Keratinocyte (primary cell): Measurements from ENCODE around the gene TCF15. TPM values are rescaled to one million over a fixed set of nuclear protein-coding genes. Genes with fewer than 3 reads are reported as not detected.

Source experiments
- DNase-seq: peaks from one replicate; pipeline ENCODE4 v3.0.0-alpha.2; 2011; ENCODE audit warnings: low read depth, missing footprints, low spot score
- FAIRE-seq: peaks from 2 replicates; lab custom pipeline; 2011; peaks lifted over from hg19 to GRCh38; lab: Jason Lieb, UNC
- H2AFZ ChIP-seq: 2 replicates; pipeline ENCODE4 v1.6.0; 2012; ENCODE audit warnings: low read length, control low read depth, inconsistent platforms; ENCODE audit not compliant: control insufficient read depth
- H3K27ac ChIP-seq: 2 replicates; pipeline ENCODE4 v1.5.1; 2011; ENCODE audit warnings: low read length; ENCODE audit not compliant: control insufficient read depth, insufficient read depth
- H3K27me3 ChIP-seq: 3 replicates; pipeline ENCODE4 v1.6.0; 2011; ENCODE audit warnings: low read length; ENCODE audit not compliant: control insufficient read depth, insufficient read depth; ENCODE audit errors: extremely low read depth
- H3K36me3 ChIP-seq, 2 experiments: 2 replicates in 1 of 2; 3 replicates in 1 of 2; pipeline ENCODE4 v1.5.1; 2011; ENCODE audit warnings: low read length in 2 of 2, mild to moderate bottlenecking in 1 of 2; ENCODE audit not compliant: control insufficient read depth in 2 of 2, insufficient read depth in 2 of 2; ENCODE audit errors: extremely low read depth in 1 of 2
- H3K4me1 ChIP-seq: 3 replicates; pipeline ENCODE4 v1.5.1; 2011; ENCODE audit warnings: low read length; ENCODE audit not compliant: control insufficient read depth, insufficient read depth; ENCODE audit errors: extremely low read depth
- H3K4me2 ChIP-seq: 3 replicates; pipeline ENCODE4 v1.6.0; 2011; ENCODE audit warnings: low read depth, low read length; ENCODE audit not compliant: control insufficient read depth, insufficient read depth; ENCODE audit errors: extremely low read depth
- H3K4me3 ChIP-seq, 3 experiments: fragments of 200-600 bp in 1 of 3; sonication (generic) in 1 of 3; 2 replicates in 2 of 3; 3 replicates in 1 of 3; pipeline ENCODE4 v1.5.1; 2011 to 2016; ENCODE audit warnings: low read length in 3 of 3, mild to moderate bottlenecking in 3 of 3, control low read depth in 2 of 3, inconsistent platforms in 1 of 3, low read depth in 1 of 3, mixed read lengths in 1 of 3, mixed run types in 1 of 3, moderate library complexity in 1 of 3; ENCODE audit not compliant: control insufficient read depth in 2 of 3, insufficient read depth in 2 of 3; ENCODE audit errors: extremely low read depth in 1 of 3
- H3K79me2 ChIP-seq: 2 replicates; pipeline ENCODE4 v1.6.0; 2012; ENCODE audit warnings: low read length; ENCODE audit not compliant: control insufficient read depth, insufficient read depth
- H3K9ac ChIP-seq: 3 replicates; pipeline ENCODE4 v1.6.0; 2011; ENCODE audit warnings: low read length; ENCODE audit not compliant: control insufficient read depth, insufficient read depth; ENCODE audit errors: extremely low read depth
- H3K9me1 ChIP-seq: 3 replicates; pipeline ENCODE4 v1.6.0; 2011; ENCODE audit warnings: low read length; ENCODE audit not compliant: control insufficient read depth, insufficient read depth; ENCODE audit errors: extremely low read depth
- H3K9me3 ChIP-seq: 2 replicates; pipeline ENCODE4 v1.5.1; 2012; ENCODE audit warnings: low read depth, low read length; ENCODE audit not compliant: control insufficient read depth
- H4K20me1 ChIP-seq: 3 replicates; pipeline ENCODE4 v1.6.0; 2011; ENCODE audit warnings: low read length; ENCODE audit not compliant: control insufficient read depth, insufficient read depth; ENCODE audit errors: extremely low read depth
- EZH2 ChIP-seq: IDR thresholded peaks from one replicate; pipeline ENCODE4 v1.6.1; 2012; ENCODE audit warnings: inconsistent platforms, mild to moderate bottlenecking, low read length, moderate library complexity
- dilution Hi-C: fragments of 300-500 bp; cut with MboI; formaldehyde crosslinking; loops from one replicate; pipeline ENCODE4 v1.7.0; 2020; ENCODE audit warnings: low sequenced_read_pairs; ENCODE audit not compliant: extremely low pct_ligation_motif_present
- polyA plus RNA-seq, 5 experiments: library from polyadenylated mRNA; depleted of rRNA in 3 of 5; stranded (reverse) in 3 of 5; stranded (forward) in 1 of 5; unstranded in 1 of 5; fragments of >200 nt; gene quantifications; 1 replicate in 1 of 5; 2 replicates in 3 of 5; 3 replicates in 1 of 5; pipeline versions ENCODE4 v1.2.1 to v1.2.3, GENCODE V29; 2011 to 2012; ENCODE audit warnings: missing spikeins in 2 of 5, low read depth in 1 of 5, low replicate concordance in 1 of 5
- TF ChIP-seq, protein P1 (sequence below), 3 experiments: IDR thresholded peaks in 1 of 3; conservative IDR thresholded peaks in 1 of 3; optimal IDR thresholded peaks in 1 of 3; 2 replicates in 2 of 3; 3 replicates in 1 of 3; pipeline versions ENCODE3 to v1.5.1; 2011; ENCODE audit warnings: low read length in 3 of 3, mild to moderate bottlenecking in 3 of 3, moderate library complexity in 2 of 3, control low read depth in 1 of 3, inconsistent platforms in 1 of 3; ENCODE audit not compliant: insufficient read depth in 2 of 3; ENCODE audit errors: extremely low read depth in 1 of 3

Gene TCF15
- polyA plus RNA-seq, 1 donor (not counting 4 experiments of a cell fraction or from before 2014, with no cell fraction given), result not detected

DNA sequence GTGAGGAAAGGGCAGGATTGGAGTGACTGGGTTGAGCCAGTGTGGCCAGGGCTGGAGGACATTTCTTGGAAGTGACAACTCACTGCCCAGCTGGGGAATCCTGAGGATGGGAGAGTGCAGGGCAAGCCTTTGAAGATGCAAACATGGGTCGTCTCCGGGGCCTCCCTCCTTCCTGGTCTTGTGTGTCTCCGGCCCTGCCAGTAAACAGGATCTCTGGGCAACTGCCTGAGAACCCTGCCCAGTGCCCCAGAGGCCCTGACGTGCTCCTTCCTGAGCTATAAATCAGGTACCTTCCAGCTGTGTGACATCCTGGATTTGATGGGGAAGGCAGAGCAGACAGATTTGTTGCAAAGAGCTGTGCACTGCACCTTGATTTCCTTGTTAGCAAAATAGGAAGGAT, 12.9 kb upstream of the TCF15 start:
- no peak for TF ChIP-seq EZH2
- TF ChIP-seq, protein P1, sequence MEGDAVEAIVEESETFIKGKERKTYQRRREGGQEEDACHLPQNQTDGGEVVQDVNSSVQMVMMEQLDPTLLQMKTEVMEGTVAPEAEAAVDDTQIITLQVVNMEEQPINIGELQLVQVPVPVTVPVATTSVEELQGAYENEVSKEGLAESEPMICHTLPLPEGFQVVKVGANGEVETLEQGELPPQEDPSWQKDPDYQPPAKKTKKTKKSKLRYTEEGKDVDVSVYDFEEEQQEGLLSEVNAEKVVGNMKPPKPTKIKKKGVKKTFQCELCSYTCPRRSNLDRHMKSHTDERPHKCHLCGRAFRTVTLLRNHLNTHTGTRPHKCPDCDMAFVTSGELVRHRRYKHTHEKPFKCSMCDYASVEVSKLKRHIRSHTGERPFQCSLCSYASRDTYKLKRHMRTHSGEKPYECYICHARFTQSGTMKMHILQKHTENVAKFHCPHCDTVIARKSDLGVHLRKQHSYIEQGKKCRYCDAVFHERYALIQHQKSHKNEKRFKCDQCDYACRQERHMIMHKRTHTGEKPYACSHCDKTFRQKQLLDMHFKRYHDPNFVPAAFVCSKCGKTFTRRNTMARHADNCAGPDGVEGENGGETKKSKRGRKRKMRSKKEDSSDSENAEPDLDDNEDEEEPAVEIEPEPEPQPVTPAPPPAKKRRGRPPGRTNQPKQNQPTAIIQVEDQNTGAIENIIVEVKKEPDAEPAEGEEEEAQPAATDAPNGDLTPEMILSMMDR (optimal IDR thresholded peaks at IDR 0.05 in 1 of 3, IDR thresholded peaks at IDR 0.05 in 1 of 3, conservative IDR thresholded peaks at IDR 0.05 in 1 of 3; ENCODE audit: extremely low read depth in 1 of 3, insufficient read depth in 2 of 3, low read length in 3 of 3), result no peak
- no peaks in the 10 kb centered on the region for H3K36me3 ChIP-seq
- H4K20me1 ChIP-seq, result no peaks in the 10 kb centered on the region
- FAIRE-seq, result no peak
- no peak overlapping the region for H2AFZ ChIP-seq
- dilution Hi-C loops, result no loop called here
- H3K79me2 ChIP-seq, result no peaks in the 10 kb centered on the region
- no peak overlapping the region for H3K9ac ChIP-seq
- no peak for DNase-seq
- H3K9me1 ChIP-seq, result no peaks in the 10 kb centered on the region
- no peak overlapping the region for H3K27ac ChIP-seq
- H3K27me3 ChIP-seq, result peaks cover 19% of the 10 kb centered on the region
- H3K9me3 ChIP-seq, result no peaks in the 10 kb centered on the region
- no peak overlapping the region for H3K4me2 ChIP-seq
- H3K4me3 ChIP-seq, result no peak overlapping the region
- H3K4me1 ChIP-seq, result no peaks in the 10 kb centered on the region

DNA sequence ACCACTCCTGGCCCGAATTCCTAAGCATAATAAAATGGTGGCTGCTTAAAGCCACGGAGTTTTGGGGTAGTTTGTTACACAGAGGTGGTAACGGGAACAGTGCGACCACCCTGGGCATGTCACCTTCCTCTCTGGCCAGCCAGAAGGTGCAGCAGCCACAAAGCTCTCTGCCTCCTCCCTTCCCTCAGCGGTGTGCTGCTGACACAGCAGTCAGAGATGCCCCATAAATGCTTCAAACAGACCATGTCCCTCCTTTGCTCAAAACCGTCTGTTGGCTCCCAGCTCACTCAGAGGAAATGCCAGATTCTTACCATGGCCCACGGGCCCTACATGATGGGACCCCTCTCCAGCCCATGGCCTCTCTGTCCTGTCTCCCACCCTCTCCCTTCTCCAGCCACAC, 12.1 kb upstream of the TCF15 start:
- H3K9ac ChIP-seq, result no peak overlapping the region
- no peaks in the 10 kb centered on the region for H4K20me1 ChIP-seq
- H3K4me3 ChIP-seq, result no peak overlapping the region
- dilution Hi-C loops, result no loop called here
- no peak for FAIRE-seq
- H2AFZ ChIP-seq, result no peak overlapping the region
- no peaks in the 10 kb centered on the region for H3K9me3 ChIP-seq
- H3K36me3 ChIP-seq, result no peaks in the 10 kb centered on the region
- H3K4me2 ChIP-seq, result no peak overlapping the region
- no peak overlapping the region for H3K27ac ChIP-seq
- no peak for DNase-seq
- H3K79me2 ChIP-seq, result no peaks in the 10 kb centered on the region
- peaks cover 19% of the 10 kb centered on the region for H3K27me3 ChIP-seq
- no peaks in the 10 kb centered on the region for H3K9me1 ChIP-seq
- TF ChIP-seq, protein P1 (optimal IDR thresholded peaks at IDR 0.05 in 1 of 3, IDR thresholded peaks at IDR 0.05 in 1 of 3, conservative IDR thresholded peaks at IDR 0.05 in 1 of 3; ENCODE audit: extremely low read depth in 1 of 3, insufficient read depth in 2 of 3, low read length in 3 of 3), result no peak
- no peak for TF ChIP-seq EZH2
- H3K4me1 ChIP-seq, result no peaks in the 10 kb centered on the region
